H1 (cell line): Measurements from ENCODE around the gene PTPRT. TPM values are rescaled to one million over a fixed set of nuclear protein-coding genes. Genes with fewer than 3 reads are reported as not detected.

ENCODE experiments used
- CTCF ChIA-PET: fragments of 300-600 bp; sonication (Branson Sonifier 250); formaldehyde crosslinking; loops from one replicate; lab custom pipeline; 2021; ENCODE audit not compliant: partially characterized antibody; lab: Charles Lee
- POLR2A ChIA-PET: fragments of 300-600 bp; sonication (Branson Sonifier 250); formaldehyde crosslinking; loops from one replicate; lab custom pipeline; 2021; ENCODE audit warnings: inconsistent platforms; ENCODE audit not compliant: partially characterized antibody; lab: Charles Lee
- DNase-seq, 2 experiments: peaks; one replicate each; pipeline versions ENCODE4 v3.0.0 to v3.0.0-alpha.2; 2010 to 2022; ENCODE audit warnings: low spot score in 2 of 2, low read depth in 1 of 2, mixed read lengths in 1 of 2
- FAIRE-seq: peaks from 2 replicates; lab custom pipeline; 2011; peaks lifted over from hg19 to GRCh38; lab: Jason Lieb, UNC
- H2AFZ ChIP-seq: 2 replicates; pipeline ENCODE4 v1.8.1; 2012; ENCODE audit warnings: low read length, inconsistent platforms
- H2AK5ac ChIP-seq: 2 replicates; pipeline ENCODE4 v1.6.1; 2013; ENCODE audit warnings: low read depth, low read length
- H2BK120ac ChIP-seq: replicated peaks from 2 replicates; pipeline ENCODE3; 2013; ENCODE audit warnings: low read depth, low read length, inconsistent platforms
- H2BK12ac ChIP-seq: 2 replicates; pipeline ENCODE4 v1.6.1; 2013; ENCODE audit warnings: low read depth, low read length
- H2BK15ac ChIP-seq: 2 replicates; pipeline ENCODE4 v1.6.1; 2013; ENCODE audit warnings: low read length
- H2BK20ac ChIP-seq: 2 replicates; pipeline ENCODE4 v1.6.1; 2013; ENCODE audit warnings: low read length
- H2BK5ac ChIP-seq: 2 replicates; pipeline ENCODE4 v1.6.1; 2013; ENCODE audit warnings: low read depth, low read length
- H3K14ac ChIP-seq: 2 replicates; pipeline ENCODE4 v1.6.1; 2013; ENCODE audit warnings: inconsistent platforms; ENCODE audit not compliant: insufficient read length
- H3K18ac ChIP-seq: 2 replicates; pipeline ENCODE4 v1.6.1; 2013; ENCODE audit warnings: low read length; ENCODE audit errors: extremely low read depth
- H3K23ac ChIP-seq: 2 replicates; pipeline ENCODE4 v1.6.1; 2013; ENCODE audit warnings: inconsistent platforms; ENCODE audit not compliant: insufficient read length
- H3K23me2 ChIP-seq: 2 replicates; pipeline ENCODE4 v1.6.1; 2013; ENCODE audit warnings: low read depth, low read length
- H3K27ac ChIP-seq: 2 replicates; pipeline ENCODE4 v1.6.1; 2011; ENCODE audit warnings: low read depth, low read length, inconsistent platforms
- H3K27me3 ChIP-seq, 4 experiments: replicated peaks in 1 of 4; 1 replicate in 1 of 4; 2 replicates in 3 of 4; pipeline versions ENCODE4 v1.6.1 to v1.8.1; 2011 to 2013; ENCODE audit warnings: low read length in 3 of 4, mild to moderate bottlenecking in 3 of 4, inconsistent platforms in 2 of 4, mixed read lengths in 2 of 4, moderate library complexity in 1 of 4; ENCODE audit not compliant: control insufficient read depth in 3 of 4, insufficient read depth in 3 of 4; ENCODE audit errors: extremely low read depth in 1 of 4
- H3K36me3 ChIP-seq, 4 experiments: 2 replicates each; pipeline versions ENCODE4 v1.6.1 to v1.8.1; 2011 to 2013; ENCODE audit warnings: mild to moderate bottlenecking in 4 of 4, low read length in 3 of 4, moderate library complexity in 2 of 4, control low read depth in 1 of 4, inconsistent platforms in 1 of 4; ENCODE audit not compliant: insufficient read depth in 4 of 4, control insufficient read depth in 2 of 4
- H3K4ac ChIP-seq: replicated peaks from 2 replicates; pipeline ENCODE3; 2013; ENCODE audit warnings: low read length, low read depth, mixed read lengths, inconsistent platforms; ENCODE audit not compliant: insufficient read length
- H3K4me1 ChIP-seq, 4 experiments: replicated peaks in 1 of 4; 1 replicate in 1 of 4; 2 replicates in 3 of 4; pipeline versions ENCODE4 v1.6.1 to v1.8.1; 2011 to 2013; ENCODE audit warnings: low read length in 3 of 4, inconsistent platforms in 2 of 4, mixed read lengths in 1 of 4; ENCODE audit not compliant: insufficient read depth in 4 of 4, control insufficient read depth in 3 of 4
- H3K4me2 ChIP-seq, 2 experiments: 2 replicates each; pipeline versions ENCODE4 v1.6.1 to v1.8.1; 2011 to 2013; ENCODE audit warnings: low read depth in 2 of 2, low read length in 2 of 2, control low read depth in 1 of 2, inconsistent platforms in 1 of 2, mild to moderate bottlenecking in 1 of 2; ENCODE audit not compliant: insufficient read depth in 1 of 2
- H3K4me3 ChIP-seq, 4 experiments: fragments of 200-600, 300-600 bp in 1 of 4; sonication (generic), shearing (Covaris generic), sonication (Bioruptor Twin) in 1 of 4; 2 replicates each; pipeline versions ENCODE4 v1.5.1 to v1.8.1; 2011 to 2016; ENCODE audit warnings: low read length in 4 of 4, low read depth in 3 of 4, control low read depth in 2 of 4, inconsistent platforms in 2 of 4, mild to moderate bottlenecking in 2 of 4, mixed read lengths in 1 of 4, moderate library complexity in 1 of 4; ENCODE audit not compliant: insufficient read depth in 2 of 4; ENCODE audit errors: extremely low read depth in 1 of 4
- H3K56ac ChIP-seq: replicated peaks from 2 replicates; pipeline ENCODE3; 2013; ENCODE audit warnings: low read depth, mild to moderate bottlenecking, mixed read lengths, low read length, inconsistent platforms; ENCODE audit not compliant: insufficient read length
- H3K79me1 ChIP-seq: 2 replicates; pipeline ENCODE4 v1.6.1; 2013; ENCODE audit warnings: low read depth, low read length, control low read depth
- H3K79me2 ChIP-seq, 2 experiments: 2 replicates each; pipeline versions ENCODE4 v1.6.1 to v1.8.1; 2012 to 2013; ENCODE audit warnings: low read length in 2 of 2, mild to moderate bottlenecking in 2 of 2, inconsistent platforms in 1 of 2; ENCODE audit not compliant: insufficient read depth in 2 of 2, control insufficient read depth in 1 of 2
- H3K9ac ChIP-seq, 4 experiments: replicated peaks in 1 of 4; 1 replicate in 1 of 4; 2 replicates in 3 of 4; pipeline versions ENCODE4 v1.6.1 to v1.8.1; 2011 to 2013; ENCODE audit warnings: low read depth in 3 of 4, low read length in 3 of 4, control low read depth in 2 of 4, mild to moderate bottlenecking in 2 of 4, moderate library complexity in 2 of 4, inconsistent platforms in 1 of 4; ENCODE audit errors: extremely low read depth in 1 of 4
- H3K9me3 ChIP-seq, 2 experiments: 2 replicates each; pipeline versions ENCODE4 v1.6.1 to v1.8.1; 2012 to 2013; ENCODE audit warnings: mild to moderate bottlenecking in 2 of 2, moderate library complexity in 2 of 2, control low read depth in 1 of 2, inconsistent platforms in 1 of 2, low read depth in 1 of 2, low read length in 1 of 2, mixed read lengths in 1 of 2; ENCODE audit not compliant: insufficient read depth in 2 of 2
- H4K20me1 ChIP-seq, 2 experiments: replicated peaks in 1 of 2; 2 replicates each; pipeline versions ENCODE3 to v1.8.1; 2011 to 2013; ENCODE audit warnings: inconsistent platforms in 2 of 2, low read length in 2 of 2, mild to moderate bottlenecking in 1 of 2; ENCODE audit not compliant: insufficient read depth in 2 of 2, control insufficient read depth in 1 of 2
- H4K5ac ChIP-seq: 2 replicates; pipeline ENCODE4 v1.6.1; 2013; ENCODE audit warnings: low read length, low read depth, mixed read lengths, inconsistent platforms; ENCODE audit not compliant: insufficient read length
- H4K8ac ChIP-seq: 2 replicates; pipeline ENCODE4 v1.8.0; 2013; ENCODE audit warnings: mild to moderate bottlenecking, moderate library complexity, low read length, inconsistent platforms; ENCODE audit not compliant: insufficient read depth; ENCODE audit errors: extremely low read depth
- H4K91ac ChIP-seq: replicated peaks from 2 replicates; pipeline ENCODE3; 2013; ENCODE audit warnings: low read length, mixed read lengths, inconsistent platforms; ENCODE audit not compliant: insufficient read length
- EP300 ChIP-seq, 2 experiments: IDR thresholded peaks; 1 replicate in 1 of 2; 2 replicates in 1 of 2; pipeline ENCODE4 v1.6.1; 2011 to 2012; ENCODE audit warnings: low read depth in 2 of 2, low read length in 2 of 2, mild to moderate bottlenecking in 2 of 2, borderline replicate concordance in 1 of 2, inconsistent platforms in 1 of 2, moderate library complexity in 1 of 2
- EZH2 ChIP-seq: fragments of 200-600 bp; sonication (generic); IDR thresholded peaks from 2 replicates; pipeline ENCODE4 v1.7.1; 2012; ENCODE audit warnings: low read depth, mild to moderate bottlenecking, moderate library complexity, low read length, inconsistent platforms; ENCODE audit not compliant: severe bottlenecking
- NANOG ChIP-seq: IDR thresholded peaks from 2 replicates; pipeline ENCODE4 v1.6.1; 2011; ENCODE audit warnings: low read length, low read depth, mild to moderate bottlenecking, inconsistent platforms; ENCODE audit not compliant: insufficient read depth, poor library complexity, severe bottlenecking
- PHF8 ChIP-seq: fragments of 200-600 bp; sonication (generic); conservative IDR thresholded peaks from 2 replicates; pipeline ENCODE4 v1.7.1; 2012; ENCODE audit warnings: low read depth, mild to moderate bottlenecking, inconsistent platforms, low read length, moderate library complexity
- SIX5 ChIP-seq: IDR thresholded peaks from 2 replicates; pipeline ENCODE4 v1.6.1; 2011; ENCODE audit warnings: mild to moderate bottlenecking, low read depth, low read length
- WGBS, 2 experiments: shearing (Covaris generic) in 1 of 2; methylation state at CpG; one replicate each; pipeline versions ENCODE4 v1.1.6 to v1.1.7; 2013 to 2015; ENCODE audit warnings: low lambda C conversion rate in 2 of 2, mixed read lengths in 2 of 2, inconsistent platforms in 1 of 2, low coverage in 1 of 2, missing lambda C conversion rate in 1 of 2; ENCODE audit not compliant: insufficient replicate concordance in 2 of 2, insufficient coverage in 1 of 2, insufficient read length in 1 of 2; ENCODE audit errors: extremely low coverage in 1 of 2, missing lambda C conversion rate in 1 of 2; 5-methylcytosine and 5-hydroxymethylcytosine counted together
- polyA plus RNA-seq, 7 experiments: library from polyadenylated mRNA; depleted of rRNA in 3 of 7; stranded (reverse) in 5 of 7; unstranded in 2 of 7; fragments of >200 nt in 5 of 7; fragments of 200-250 nt in 2 of 7; gene quantifications; 1 replicate in 5 of 7; 2 replicates in 1 of 7; 4 replicates in 1 of 7; pipeline versions ENCODE4 v1.2.1 to v1.2.3, GENCODE V29; 2011 to 2013; ENCODE audit warnings: missing spikeins in 2 of 7, mixed read lengths in 2 of 7
- total RNA-seq: library from RNA; stranded (reverse); fragmentation: NEBNext Ultra II Directional; extraction: Animal tissue kit (Norgen Biotek cat#: 25700); gene quantifications from 2 replicates; pipeline ENCODE4 v1.2.1, GENCODE V29; 2021

The PTPRT gene
- total and polyA plus RNA-seq, 2 of the 8 experiments (the other 6 are each of a cell fraction or from before 2014, with no cell fraction given), result 0.33 to 1.8 TPM

DNA sequence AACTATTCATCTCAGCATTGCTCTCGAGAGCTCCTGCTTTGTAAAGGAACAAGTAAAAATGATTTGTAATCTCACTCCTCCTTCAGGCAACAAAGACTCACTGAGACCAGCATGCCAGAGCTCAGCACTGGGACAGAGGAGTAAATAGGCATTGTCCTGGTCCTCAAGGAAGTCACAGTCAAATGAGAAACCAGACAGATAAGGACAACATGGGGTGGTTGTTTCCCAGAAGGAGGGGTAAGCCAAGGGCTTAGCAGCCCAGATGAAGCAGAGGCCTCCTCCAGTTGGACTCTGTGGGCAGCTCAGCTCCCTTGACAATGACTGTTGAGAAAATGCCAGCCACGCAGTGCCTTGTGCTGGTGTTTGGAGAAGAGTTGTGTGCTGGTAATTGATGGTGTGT is 1145.8 kb downstream of the PTPRT start:
- Histone ChIP-seq H3K23me2 (no peaks in the 10 kb centered on the region), H3K4ac (no peak overlapping the region), H3K27ac (no peak overlapping the region), H2AFZ (no peak overlapping the region), H3K23ac (no peak overlapping the region), H3K36me3 (no peaks in the 10 kb centered on the region), H2AK5ac (no peak overlapping the region), H3K27me3 (no peaks in the 10 kb centered on the region), H3K4me1 (no peaks in the 10 kb centered on the region), H3K9me3 (no peaks in the 10 kb centered on the region), H2BK5ac (no peak overlapping the region), H3K56ac (no peak overlapping the region), H2BK15ac (no peak overlapping the region), H3K4me3 (no peak overlapping the region), H4K91ac (no peak overlapping the region), H4K8ac (no peak overlapping the region), H2BK12ac (no peak overlapping the region), H3K79me1 (no peaks in the 10 kb centered on the region; the same call in 1 of the 2 replicates), H3K18ac (no peak overlapping the region), H3K14ac (no peak overlapping the region), H4K20me1 (no peaks in the 10 kb centered on the region), H2BK120ac (no peak overlapping the region), H2BK20ac (no peak overlapping the region), H3K9ac (no peak overlapping the region), H4K5ac (no peak overlapping the region), H3K79me2 (no peaks in the 10 kb centered on the region), H3K4me2 (no peak overlapping the region)
- TF ChIP-seq PHF8 (no peak), EP300 (IDR thresholded peaks at IDR 0.05; ENCODE audit: borderline replicate concordance in 1 of 2, low read depth in 2 of 2, low read length in 2 of 2) (no peak), EZH2 (no peak), NANOG (no peak), SIX5 (no peak)
- CTCF ChIA-PET, result interaction anchor here (0.7 to 2.2 kb wide), 6 partner anchors 9 to 297 kb away, joined by 3 to 10 read pairs (median 4); no protein-coding TSS in a partner anchor
- POLR2A ChIA-PET, result no interaction called here
- DNase-seq (no peak), FAIRE-seq (no peak)
- WGBS, 2 experiments, result 92% methylated on average over 2 of the region's 2 CpGs; no CpG with 5 or more reads in 1 of the 2 experiments
